ENCODE data around the gene EPN2.

DNA sequence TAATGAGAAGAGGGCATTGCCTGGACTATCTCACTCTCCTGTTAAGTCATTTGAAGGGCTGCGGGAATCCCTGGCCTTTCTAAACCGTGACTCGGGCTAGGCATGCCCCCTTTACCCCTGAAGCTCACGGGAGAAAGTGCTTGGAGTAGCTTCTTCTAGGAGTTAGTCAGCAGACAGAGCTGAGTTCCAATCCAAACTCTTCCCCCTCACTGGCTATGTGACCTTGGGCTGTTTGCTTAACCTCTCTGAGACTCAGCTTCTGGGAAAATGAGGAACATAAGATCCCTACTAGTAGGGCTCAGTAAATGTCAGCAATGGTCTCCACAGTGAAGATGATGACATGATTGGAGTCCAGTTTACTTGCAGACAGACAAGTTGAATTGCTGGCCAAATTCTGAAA is 131.1 kb downstream of the EPN2 start:
- TF ChIP-seq, protein P1, sequence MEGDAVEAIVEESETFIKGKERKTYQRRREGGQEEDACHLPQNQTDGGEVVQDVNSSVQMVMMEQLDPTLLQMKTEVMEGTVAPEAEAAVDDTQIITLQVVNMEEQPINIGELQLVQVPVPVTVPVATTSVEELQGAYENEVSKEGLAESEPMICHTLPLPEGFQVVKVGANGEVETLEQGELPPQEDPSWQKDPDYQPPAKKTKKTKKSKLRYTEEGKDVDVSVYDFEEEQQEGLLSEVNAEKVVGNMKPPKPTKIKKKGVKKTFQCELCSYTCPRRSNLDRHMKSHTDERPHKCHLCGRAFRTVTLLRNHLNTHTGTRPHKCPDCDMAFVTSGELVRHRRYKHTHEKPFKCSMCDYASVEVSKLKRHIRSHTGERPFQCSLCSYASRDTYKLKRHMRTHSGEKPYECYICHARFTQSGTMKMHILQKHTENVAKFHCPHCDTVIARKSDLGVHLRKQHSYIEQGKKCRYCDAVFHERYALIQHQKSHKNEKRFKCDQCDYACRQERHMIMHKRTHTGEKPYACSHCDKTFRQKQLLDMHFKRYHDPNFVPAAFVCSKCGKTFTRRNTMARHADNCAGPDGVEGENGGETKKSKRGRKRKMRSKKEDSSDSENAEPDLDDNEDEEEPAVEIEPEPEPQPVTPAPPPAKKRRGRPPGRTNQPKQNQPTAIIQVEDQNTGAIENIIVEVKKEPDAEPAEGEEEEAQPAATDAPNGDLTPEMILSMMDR (IDR thresholded peaks at IDR 0.05), result no peak
- TF ChIP-seq RAD21 (IDR thresholded peaks at IDR 0.05; ENCODE audit: low read length), result no peak
- TF ChIP-seq FOXJ3 (CRISPR knock-in tag; IDR thresholded peaks at IDR 0.05), result no peak
- TF ChIP-seq EZH2phosphoT487 (IDR thresholded peaks at IDR 0.05; ENCODE audit: borderline replicate concordance, low read depth), result no peak
- no peak for TF ChIP-seq POLR2AphosphoS5 (IDR thresholded peaks at IDR 0.05; ENCODE audit: low read depth, low read length)
- no peak for TF ChIP-seq GABPA (IDR thresholded peaks at IDR 0.05; ENCODE audit: low read depth)
- TF ChIP-seq EP300 (IDR thresholded peaks at IDR 0.05; ENCODE audit: borderline replicate concordance in 1 of 2, low read depth in 1 of 2, low read length in 1 of 2), result no peak
- TF ChIP-seq, protein P2, sequence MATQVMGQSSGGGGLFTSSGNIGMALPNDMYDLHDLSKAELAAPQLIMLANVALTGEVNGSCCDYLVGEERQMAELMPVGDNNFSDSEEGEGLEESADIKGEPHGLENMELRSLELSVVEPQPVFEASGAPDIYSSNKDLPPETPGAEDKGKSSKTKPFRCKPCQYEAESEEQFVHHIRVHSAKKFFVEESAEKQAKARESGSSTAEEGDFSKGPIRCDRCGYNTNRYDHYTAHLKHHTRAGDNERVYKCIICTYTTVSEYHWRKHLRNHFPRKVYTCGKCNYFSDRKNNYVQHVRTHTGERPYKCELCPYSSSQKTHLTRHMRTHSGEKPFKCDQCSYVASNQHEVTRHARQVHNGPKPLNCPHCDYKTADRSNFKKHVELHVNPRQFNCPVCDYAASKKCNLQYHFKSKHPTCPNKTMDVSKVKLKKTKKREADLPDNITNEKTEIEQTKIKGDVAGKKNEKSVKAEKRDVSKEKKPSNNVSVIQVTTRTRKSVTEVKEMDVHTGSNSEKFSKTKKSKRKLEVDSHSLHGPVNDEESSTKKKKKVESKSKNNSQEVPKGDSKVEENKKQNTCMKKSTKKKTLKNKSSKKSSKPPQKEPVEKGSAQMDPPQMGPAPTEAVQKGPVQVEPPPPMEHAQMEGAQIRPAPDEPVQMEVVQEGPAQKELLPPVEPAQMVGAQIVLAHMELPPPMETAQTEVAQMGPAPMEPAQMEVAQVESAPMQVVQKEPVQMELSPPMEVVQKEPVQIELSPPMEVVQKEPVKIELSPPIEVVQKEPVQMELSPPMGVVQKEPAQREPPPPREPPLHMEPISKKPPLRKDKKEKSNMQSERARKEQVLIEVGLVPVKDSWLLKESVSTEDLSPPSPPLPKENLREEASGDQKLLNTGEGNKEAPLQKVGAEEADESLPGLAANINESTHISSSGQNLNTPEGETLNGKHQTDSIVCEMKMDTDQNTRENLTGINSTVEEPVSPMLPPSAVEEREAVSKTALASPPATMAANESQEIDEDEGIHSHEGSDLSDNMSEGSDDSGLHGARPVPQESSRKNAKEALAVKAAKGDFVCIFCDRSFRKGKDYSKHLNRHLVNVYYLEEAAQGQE (IDR thresholded peaks at IDR 0.05; ENCODE audit: low read depth, low read length), result no peak

Measured in SK-N-SH (cell line).